Retina (tissue), 1 donor: ENCODE measurements around the gene TRAPPC1.
"Not testable (repeated sequence)": the region's sequence is repeated elsewhere in the genome, so short reads cannot be mapped to it uniquely, and the experiment has no call there.

Experiments used
- DNase-seq: peaks from one replicate; pipeline ENCODE4 v3.0.0-alpha.2; 2016

TRAPPC1 gene

GRCh38 chr17:7931709-7932482 lies at the start of gene TRAPPC1, which contains the start of gene CNTROB:
Gene TRAPPC1 (minus strand): TSS chr17:7931946. CDS start chr17:7931829, 117 bp downstream.
Gene CNTROB (plus strand): TSS chr17:7932206. CDS start chr17:7933080, 874 bp downstream.
- DNase-seq: peak; percentile 97

- DNase-seq: no peak
Measured at GRCh38 chr17:7977805-7978204, 46.1 kb upstream of the TRAPPC1 start.

- DNase-seq: no peak
Measured at GRCh38 chr17:7977039-7977438, 45.3 kb upstream of the TRAPPC1 start.

GRCh38 chr17:7974638-7975131 lies 42.9 kb upstream of the TRAPPC1 start:
- no peak for DNase-seq

- no peak for DNase-seq
Measured at GRCh38 chr17:7972131-7972785, 40.5 kb upstream of the TRAPPC1 start.

GRCh38 chr17:7971651-7972050 lies 39.9 kb upstream of the TRAPPC1 start:
- no peak for DNase-seq

- DNase-seq: no peak
Measured at GRCh38 chr17:7969433-7969832, 37.7 kb upstream of the TRAPPC1 start.

GRCh38 chr17:7967751-7968150 lies 36.0 kb upstream of the TRAPPC1 start:
- no peak for DNase-seq

GRCh38 chr17:7961421-7961820 lies 29.7 kb upstream of the TRAPPC1 start:
- DNase-seq: no peak

GRCh38 chr17:7959503-7960253 lies 27.9 kb upstream of the TRAPPC1 start:
- no peak for DNase-seq

- no peak for DNase-seq
Measured at GRCh38 chr17:7956228-7956965, 24.7 kb upstream of the TRAPPC1 start.

GRCh38 chr17:7955414-7956227 lies 23.9 kb upstream of the TRAPPC1 start:
- no peak for DNase-seq

GRCh38 chr17:7953266-7953665 lies 21.5 kb upstream of the TRAPPC1 start:
- not testable (repeated sequence) for DNase-seq

GRCh38 chr17:7951143-7951792 lies 19.5 kb upstream of the TRAPPC1 start:
- no peak for DNase-seq

- DNase-seq: no peak
Measured at GRCh38 chr17:7950578-7950977, 18.8 kb upstream of the TRAPPC1 start.

- DNase-seq: no peak
Measured at GRCh38 chr17:7947651-7948050, 15.9 kb upstream of the TRAPPC1 start.

GRCh38 chr17:7946441-7946840 lies 14.7 kb upstream of the TRAPPC1 start:
- DNase-seq: no peak

GRCh38 chr17:7945651-7946050 lies 13.9 kb upstream of the TRAPPC1 start:
- no peak for DNase-seq

GRCh38 chr17:7944326-7944725 lies 12.6 kb upstream of the TRAPPC1 start:
- DNase-seq: no peak

- DNase-seq: no peak
Measured at GRCh38 chr17:7943291-7943690, 11.5 kb upstream of the TRAPPC1 start.

GRCh38 chr17:7940743-7941142 lies 9.0 kb upstream of the TRAPPC1 start:
- no peak for DNase-seq
